WI38 (cell line): Measurements from ENCODE around the gene DDX4.
A peak's percentile ranks its signal among the peaks of the same experiment; 100 is the strongest.

Source experiments
- H3K4me3 ChIP-seq: 2 replicates; pipeline ENCODE4 v1.5.1; 2011; ENCODE audit warnings: low read depth, mild to moderate bottlenecking, control low read depth, low read length
- TF ChIP-seq, protein P1 (sequence below): IDR thresholded peaks from 2 replicates; pipeline ENCODE4 v1.5.1; 2012; ENCODE audit warnings: low read depth, mild to moderate bottlenecking, control low read depth, low read length

Gene DDX4

DNA sequence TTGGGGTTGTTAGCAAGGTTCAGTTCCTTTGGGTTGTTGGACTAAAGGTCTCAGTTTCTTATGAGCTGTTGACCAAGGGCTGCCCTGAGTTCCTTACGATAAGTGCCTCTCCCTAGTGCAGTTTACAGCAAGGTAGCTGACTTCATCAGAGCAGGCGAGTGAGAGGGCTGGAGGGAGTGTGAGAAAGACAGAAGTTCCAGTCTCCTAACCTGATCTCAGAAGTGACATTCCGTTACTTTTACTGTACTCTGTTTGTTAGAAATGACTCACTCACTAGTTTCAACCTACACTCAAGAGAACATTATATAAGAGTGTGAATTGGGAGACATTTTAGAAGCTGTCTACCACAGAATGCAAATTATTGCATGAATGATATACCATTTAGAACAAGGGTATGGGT, 92.1 kb downstream of the DDX4 start:
- TF ChIP-seq, protein P1, sequence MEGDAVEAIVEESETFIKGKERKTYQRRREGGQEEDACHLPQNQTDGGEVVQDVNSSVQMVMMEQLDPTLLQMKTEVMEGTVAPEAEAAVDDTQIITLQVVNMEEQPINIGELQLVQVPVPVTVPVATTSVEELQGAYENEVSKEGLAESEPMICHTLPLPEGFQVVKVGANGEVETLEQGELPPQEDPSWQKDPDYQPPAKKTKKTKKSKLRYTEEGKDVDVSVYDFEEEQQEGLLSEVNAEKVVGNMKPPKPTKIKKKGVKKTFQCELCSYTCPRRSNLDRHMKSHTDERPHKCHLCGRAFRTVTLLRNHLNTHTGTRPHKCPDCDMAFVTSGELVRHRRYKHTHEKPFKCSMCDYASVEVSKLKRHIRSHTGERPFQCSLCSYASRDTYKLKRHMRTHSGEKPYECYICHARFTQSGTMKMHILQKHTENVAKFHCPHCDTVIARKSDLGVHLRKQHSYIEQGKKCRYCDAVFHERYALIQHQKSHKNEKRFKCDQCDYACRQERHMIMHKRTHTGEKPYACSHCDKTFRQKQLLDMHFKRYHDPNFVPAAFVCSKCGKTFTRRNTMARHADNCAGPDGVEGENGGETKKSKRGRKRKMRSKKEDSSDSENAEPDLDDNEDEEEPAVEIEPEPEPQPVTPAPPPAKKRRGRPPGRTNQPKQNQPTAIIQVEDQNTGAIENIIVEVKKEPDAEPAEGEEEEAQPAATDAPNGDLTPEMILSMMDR = no peak
- no peak overlapping the region for H3K4me3 ChIP-seq

DNA sequence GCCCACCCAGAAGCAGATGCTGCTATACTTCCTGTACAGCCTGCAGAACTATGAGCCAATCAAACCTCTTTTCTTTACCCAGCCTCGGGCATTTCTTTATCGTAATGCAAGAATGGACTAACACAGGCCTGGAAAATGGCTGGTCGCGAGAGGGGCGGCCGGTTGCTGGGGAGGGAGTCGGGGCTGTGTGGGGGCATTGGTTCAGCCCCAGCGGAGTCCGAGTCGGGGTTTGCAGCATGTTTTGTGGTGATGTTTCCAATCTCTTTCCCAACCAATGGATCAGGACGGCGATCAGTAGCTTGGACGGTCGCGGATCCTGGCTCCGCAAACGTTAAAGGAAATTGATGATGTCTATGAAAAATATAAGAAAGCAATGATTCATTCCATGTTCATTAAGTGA, 94.6 kb downstream of the DDX4 start:
- TF ChIP-seq, protein P1 = no peak
- H3K4me3 ChIP-seq = no peak overlapping the region

DNA sequence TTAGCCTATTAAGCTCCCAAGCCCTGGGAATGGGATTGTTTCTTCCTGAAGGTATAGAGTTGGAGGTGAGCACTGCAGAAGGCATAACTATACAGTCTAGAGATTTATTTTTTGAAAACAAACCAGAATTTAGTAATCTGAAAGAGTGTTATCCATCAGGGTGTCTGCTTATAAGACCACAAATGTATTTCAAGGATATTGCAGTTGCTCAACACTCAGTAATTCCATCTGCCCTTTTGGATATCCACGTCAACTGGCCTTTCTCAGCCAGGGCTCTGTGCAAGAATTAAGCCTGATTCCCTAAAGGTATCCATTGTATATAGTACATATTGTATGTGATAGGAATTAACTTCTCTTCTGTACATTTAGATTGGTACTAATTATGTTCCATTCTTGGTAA, 98.3 kb downstream of the DDX4 start:
- TF ChIP-seq, protein P1 = no peak
- no peak overlapping the region for H3K4me3 ChIP-seq

DNA sequence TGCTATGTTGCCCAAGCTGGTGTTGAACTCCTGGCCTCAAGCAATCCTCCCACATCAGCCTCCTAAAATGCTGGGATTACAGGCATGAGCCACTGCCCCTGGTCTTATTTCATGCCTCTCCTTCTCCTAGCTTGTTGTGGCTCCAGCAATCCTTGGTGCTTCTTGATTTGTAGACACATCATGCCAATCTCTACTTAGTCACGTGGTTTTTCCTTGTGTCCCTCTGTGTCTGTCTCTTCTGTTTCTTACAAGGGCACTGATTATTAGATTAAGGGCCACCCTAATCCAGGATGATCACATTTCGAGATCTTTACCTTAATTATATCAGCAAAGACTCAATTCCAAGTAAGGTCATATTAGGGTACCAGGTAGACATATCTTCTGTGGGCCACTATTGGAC, 104.1 kb downstream of the DDX4 start:
- TF ChIP-seq, protein P1 = no peak
- no peak overlapping the region for H3K4me3 ChIP-seq

DNA sequence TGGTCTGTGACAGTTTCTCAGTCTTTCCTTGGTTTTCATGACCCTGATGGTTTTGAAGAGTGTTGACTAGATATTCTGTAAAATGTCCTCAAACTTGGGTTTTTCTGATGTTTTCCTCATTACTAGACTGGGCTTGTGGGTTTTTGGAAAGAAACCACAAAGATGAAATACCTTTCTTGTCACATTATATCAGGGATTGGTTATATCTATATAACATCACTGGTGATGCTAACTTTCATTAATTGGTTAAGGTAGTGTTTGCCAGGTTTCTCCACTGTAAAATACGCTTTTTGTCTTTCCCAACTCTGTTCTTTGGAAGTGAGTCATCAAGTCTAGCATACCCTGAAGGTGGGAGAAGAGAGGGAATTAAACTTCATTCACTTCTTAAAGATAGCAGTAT, 110.0 kb downstream of the DDX4 start:
- H3K4me3 ChIP-seq = no peak overlapping the region
- TF ChIP-seq, protein P1 = no peak

DNA sequence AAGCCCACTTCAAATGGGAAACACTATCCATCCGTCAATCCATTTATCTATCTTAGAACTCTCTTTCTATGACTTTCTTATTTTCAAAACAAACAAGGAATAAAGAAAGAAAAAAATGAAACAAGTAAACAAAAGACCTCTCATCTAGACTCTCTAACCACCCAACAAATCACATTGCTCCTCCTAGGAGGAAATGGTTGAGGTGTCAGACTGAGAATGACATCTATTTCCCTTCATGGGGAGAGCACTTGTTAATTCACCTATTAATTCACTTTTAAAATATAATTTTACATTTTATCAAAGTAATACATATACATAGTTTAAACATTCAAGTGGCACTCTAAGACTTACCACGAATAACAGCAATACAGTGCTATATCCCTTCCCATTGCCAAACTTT, 110.9 kb downstream of the DDX4 start:
- TF ChIP-seq, protein P1 = no peak
- no peak overlapping the region for H3K4me3 ChIP-seq

DNA sequence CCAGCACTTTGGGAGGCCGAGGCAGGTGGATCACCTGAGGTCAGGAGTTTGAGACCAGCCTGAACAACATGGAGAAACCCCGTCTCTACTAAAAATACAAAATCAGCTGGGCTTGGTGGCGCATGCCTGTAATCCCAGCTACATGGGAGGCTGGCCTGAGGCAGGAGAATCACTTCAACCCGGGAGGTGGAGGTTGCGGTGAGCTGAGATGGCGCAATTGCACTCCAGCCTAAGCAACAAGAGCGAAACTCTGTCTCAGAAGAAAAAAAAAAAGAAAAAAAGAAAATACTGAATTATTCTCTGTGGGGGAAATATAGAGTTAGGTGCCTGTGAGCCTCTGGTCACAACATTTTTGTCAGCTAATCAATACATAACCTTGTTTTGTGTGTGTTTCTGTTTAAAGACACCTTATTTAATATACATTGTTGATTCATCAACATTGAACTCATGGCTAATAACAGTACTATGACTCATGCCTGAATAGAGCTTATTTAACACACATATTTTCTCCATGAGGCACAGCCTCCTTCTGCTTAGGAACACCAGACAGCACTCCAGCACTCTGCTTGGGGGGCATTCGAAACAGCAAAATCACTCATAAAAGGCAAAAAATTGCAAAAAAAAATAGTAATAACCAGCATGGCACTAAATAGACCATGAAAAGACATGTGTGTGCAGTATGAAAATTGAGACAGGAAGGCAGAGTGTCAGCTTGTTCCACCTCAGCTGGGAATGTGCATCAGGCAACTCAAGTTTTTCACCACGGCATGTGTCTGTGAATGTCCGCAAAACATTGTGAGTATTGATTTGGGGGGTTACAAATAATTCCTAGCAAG, 113.2 kb downstream of the DDX4 start, which contains the start of gene IL31RA:
Gene IL31RA (plus strand): TSS at position 519 of the 836 bp plus-strand sequence. CDS start 214 bp downstream, at position 733.
- H3K4me3 ChIP-seq = peak within 1 kb of the TSS; percentile 49
- TF ChIP-seq, protein P1 = no peak
